ENCODE measurements around the gene ZNF280A.
"Not testable (repeated sequence)": the region's sequence is repeated elsewhere in the genome, so short reads cannot be mapped to it uniquely, and the experiment has no call there.

The ZNF280A gene

DNA sequence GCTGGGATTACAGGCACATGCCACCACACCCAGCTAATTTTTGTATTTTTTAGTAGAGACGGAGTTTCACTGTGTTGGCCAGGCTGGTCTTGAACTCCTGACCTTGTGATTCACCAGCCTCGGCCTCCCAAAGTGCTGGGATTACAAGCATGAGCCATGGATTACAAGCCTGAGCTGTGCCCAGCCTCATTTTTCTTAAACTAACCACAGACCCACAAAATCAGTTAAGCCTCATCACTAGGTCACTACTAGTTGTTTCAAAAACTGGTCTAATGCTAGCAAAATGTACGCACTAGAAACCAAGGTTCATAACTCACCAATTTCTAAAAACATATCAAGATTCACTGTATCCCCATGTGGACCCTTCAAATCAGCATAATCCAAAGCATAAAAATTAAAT lies 28.5 kb downstream of the ZNF280A start:
- not testable (repeated sequence) for H3K4me3 ChIP-seq (ENCODE audit: low read depth in 1 of 5, low read length in 5 of 5); H3K4me1 ChIP-seq (ENCODE audit: control insufficient read depth in 5 of 5, insufficient read depth in 5 of 5, low read length in 5 of 5); H3K27ac ChIP-seq (ENCODE audit: low read depth, low read length); H3K36me3 ChIP-seq (ENCODE audit: control insufficient read depth in 5 of 5, insufficient read depth in 5 of 5, low read length in 5 of 5); H3K9me3 ChIP-seq (ENCODE audit: control insufficient read depth in 5 of 5, low read length in 5 of 5); H3K9ac ChIP-seq (ENCODE audit: low read length in 5 of 5); H3K27me3 ChIP-seq (ENCODE audit: control insufficient read depth in 5 of 5, insufficient read depth in 4 of 5, low read length in 5 of 5)

DNA sequence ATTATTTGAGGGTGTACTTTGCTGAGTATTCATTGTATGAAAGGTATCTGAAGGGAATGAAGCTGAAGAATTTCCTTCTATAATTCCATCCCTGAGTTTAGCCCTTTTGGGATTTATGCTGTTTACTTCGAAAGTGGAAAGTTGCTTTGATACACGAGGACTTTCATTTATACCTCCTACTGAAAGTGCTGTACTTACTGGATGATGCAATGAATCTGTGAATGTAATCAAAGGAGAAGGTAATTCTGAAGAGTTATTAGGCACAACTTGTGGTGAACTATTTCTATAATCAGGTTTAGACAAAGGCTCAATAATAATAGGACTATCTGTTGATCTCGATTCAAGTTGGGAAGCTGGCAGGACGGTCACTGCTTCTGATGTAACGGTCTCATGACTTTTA lies 31.3 kb downstream of the ZNF280A start:
- Histone ChIP-seq H3K9ac (ENCODE audit: low read length in 5 of 5) (no peak overlapping the region), H3K36me3 (ENCODE audit: control insufficient read depth in 5 of 5, insufficient read depth in 5 of 5, low read length in 5 of 5) (peaks cover 0 to 8% (median 0%) of the 10 kb centered on the region in 5 donors), H3K27me3 (ENCODE audit: control insufficient read depth in 5 of 5, insufficient read depth in 4 of 5, low read length in 5 of 5) (no peaks in the 10 kb centered on the region), H3K27ac (ENCODE audit: low read depth, low read length) (no peak overlapping the region), H3K4me1 (ENCODE audit: control insufficient read depth in 5 of 5, insufficient read depth in 5 of 5, low read length in 5 of 5) (no peaks in the 10 kb centered on the region), H3K4me3 (ENCODE audit: low read depth in 1 of 5, low read length in 5 of 5) (no peak overlapping the region), H3K9me3 (ENCODE audit: control insufficient read depth in 5 of 5, low read length in 5 of 5) (no peaks in the 10 kb centered on the region)

DNA sequence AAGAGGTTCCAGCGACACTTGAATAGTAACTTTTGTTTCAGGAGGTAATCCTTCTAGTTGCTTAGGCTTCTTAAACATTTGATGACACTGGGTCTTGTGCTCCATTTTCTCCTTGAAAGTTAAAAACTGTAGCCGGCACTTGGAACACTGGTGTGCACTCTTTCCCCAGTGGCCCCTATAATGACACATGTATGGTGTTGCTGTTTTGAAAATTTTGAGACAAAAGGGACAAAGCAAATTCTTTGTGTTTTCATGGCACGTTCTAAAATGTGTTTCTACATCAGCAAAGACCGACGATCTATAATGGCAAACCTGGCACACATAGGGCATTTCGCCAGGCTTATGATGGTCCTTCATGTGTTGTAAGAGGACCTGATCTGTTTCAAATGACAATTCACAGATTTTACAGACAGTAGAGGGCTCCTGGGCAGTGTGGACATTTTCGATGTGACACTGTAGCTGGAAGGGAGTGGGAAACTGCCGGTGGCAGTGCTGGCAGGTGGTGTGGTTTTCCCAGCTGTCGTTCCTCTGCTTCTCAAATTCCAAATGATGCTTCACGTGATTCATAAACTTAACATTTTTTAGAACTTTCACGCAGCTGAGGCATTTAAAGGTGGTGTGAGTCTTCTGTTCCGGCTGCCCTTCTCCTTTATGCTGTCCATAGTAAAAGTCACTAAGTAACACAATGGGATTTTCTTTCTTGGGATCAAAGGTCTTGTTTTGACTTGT lies 32.0 kb downstream of the ZNF280A start:
- H3K36me3 ChIP-seq (ENCODE audit: control insufficient read depth in 5 of 5, insufficient read depth in 5 of 5, low read length in 5 of 5): peaks cover 0 to 8% (median 0%) of the 10 kb centered on the region in 5 donors
- no peaks in the 10 kb centered on the region for H3K9me3 ChIP-seq (ENCODE audit: control insufficient read depth in 5 of 5, low read length in 5 of 5)
- H3K9ac ChIP-seq (ENCODE audit: low read length in 5 of 5): no peak overlapping the region
- H3K4me3 ChIP-seq (ENCODE audit: low read depth in 1 of 5, low read length in 5 of 5): no peak overlapping the region
- no peak overlapping the region for H3K27ac ChIP-seq (ENCODE audit: low read depth, low read length)
- no peaks in the 10 kb centered on the region for H3K4me1 ChIP-seq (ENCODE audit: control insufficient read depth in 5 of 5, insufficient read depth in 5 of 5, low read length in 5 of 5)
- H3K27me3 ChIP-seq (ENCODE audit: control insufficient read depth in 5 of 5, insufficient read depth in 4 of 5, low read length in 5 of 5): no peaks in the 10 kb centered on the region

DNA sequence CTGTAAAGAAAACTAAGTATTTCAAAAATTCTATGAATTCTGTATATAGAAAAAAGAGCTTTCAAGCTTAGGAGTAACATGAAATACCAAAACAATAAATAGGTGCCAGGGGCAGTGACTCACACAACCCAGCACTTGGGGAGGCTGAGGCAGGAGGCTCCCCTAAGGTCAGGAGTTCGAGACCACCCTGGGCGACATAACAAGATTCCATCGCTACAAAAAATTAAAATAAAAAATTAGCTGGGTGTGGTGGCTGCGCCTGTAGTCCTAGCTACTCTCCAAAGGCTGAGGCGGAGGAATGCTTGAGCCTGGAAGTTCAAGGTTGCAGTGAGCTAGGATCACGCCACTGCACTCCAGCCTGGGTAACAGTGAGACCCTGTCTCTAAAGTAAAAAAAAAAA lies 33.0 kb downstream of the ZNF280A start:
- Histone ChIP-seq H3K9ac (ENCODE audit: low read length in 5 of 5) (no peak overlapping the region), H3K27ac (ENCODE audit: low read depth, low read length) (no peak overlapping the region), H3K4me1 (ENCODE audit: control insufficient read depth in 5 of 5, insufficient read depth in 5 of 5, low read length in 5 of 5) (no peaks in the 10 kb centered on the region)

DNA sequence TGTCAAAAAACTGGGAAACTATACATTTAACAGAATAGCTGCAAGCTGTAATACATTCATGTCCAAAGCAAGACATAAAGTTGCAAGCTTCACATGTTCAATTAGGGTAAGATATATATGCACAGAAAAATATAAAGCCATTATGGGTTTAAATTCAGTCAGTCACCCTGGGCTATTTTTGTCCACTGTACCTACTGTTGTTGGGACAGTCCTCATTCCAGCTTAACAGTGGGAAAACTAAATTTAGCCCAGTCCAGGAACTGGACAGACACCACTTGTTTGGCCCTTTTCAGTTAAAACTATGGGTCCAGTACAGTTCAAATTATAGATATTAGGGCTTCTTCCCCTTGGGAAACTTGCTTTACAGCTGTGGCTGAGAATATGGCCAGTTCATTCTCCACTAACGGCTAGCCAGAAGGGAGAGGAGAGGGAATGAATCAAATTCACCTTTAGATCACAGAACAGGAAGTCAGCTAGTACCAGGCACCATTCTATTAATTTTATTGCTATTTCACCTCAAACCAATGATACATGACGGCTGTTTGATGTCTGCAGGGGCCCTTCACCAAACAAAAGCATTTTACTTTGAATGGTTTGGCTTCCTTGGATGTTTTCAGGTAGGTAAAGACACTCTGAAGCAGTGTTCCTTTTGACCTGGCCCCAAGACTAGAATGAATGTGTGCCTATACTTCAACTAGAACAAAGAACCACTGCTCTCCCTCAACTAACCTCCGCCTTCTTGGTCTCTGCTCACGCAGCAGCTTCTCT lies 33.8 kb downstream of the ZNF280A start:
- Histone ChIP-seq H3K27me3 (ENCODE audit: control insufficient read depth in 5 of 5, insufficient read depth in 4 of 5, low read length in 5 of 5) (no peaks in the 10 kb centered on the region), H3K4me1 (ENCODE audit: control insufficient read depth in 5 of 5, insufficient read depth in 5 of 5, low read length in 5 of 5) (no peaks in the 10 kb centered on the region), H3K36me3 (ENCODE audit: control insufficient read depth in 5 of 5, insufficient read depth in 5 of 5, low read length in 5 of 5) (peaks cover 0 to 8% (median 0%) of the 10 kb centered on the region in 5 donors), H3K9me3 (ENCODE audit: control insufficient read depth in 5 of 5, low read length in 5 of 5) (no peaks in the 10 kb centered on the region), H3K27ac (ENCODE audit: low read depth, low read length) (no peak overlapping the region), H3K4me3 (ENCODE audit: low read depth in 1 of 5, low read length in 5 of 5) (no peak overlapping the region), H3K9ac (ENCODE audit: low read length in 5 of 5) (no peak overlapping the region)

More for the DNA sequence above, 33.0 kb downstream of the ZNF280A start:
- Histone ChIP-seq H3K27me3 (ENCODE audit: control insufficient read depth in 5 of 5, insufficient read depth in 4 of 5, low read length in 5 of 5) (no peaks in the 10 kb centered on the region), H3K4me3 (ENCODE audit: low read depth in 1 of 5, low read length in 5 of 5) (no peak overlapping the region), H3K36me3 (ENCODE audit: control insufficient read depth in 5 of 5, insufficient read depth in 5 of 5, low read length in 5 of 5) (peaks cover 0 to 8% (median 0%) of the 10 kb centered on the region in 5 donors), H3K9me3 (ENCODE audit: control insufficient read depth in 5 of 5, low read length in 5 of 5) (no peaks in the 10 kb centered on the region)

DNA sequence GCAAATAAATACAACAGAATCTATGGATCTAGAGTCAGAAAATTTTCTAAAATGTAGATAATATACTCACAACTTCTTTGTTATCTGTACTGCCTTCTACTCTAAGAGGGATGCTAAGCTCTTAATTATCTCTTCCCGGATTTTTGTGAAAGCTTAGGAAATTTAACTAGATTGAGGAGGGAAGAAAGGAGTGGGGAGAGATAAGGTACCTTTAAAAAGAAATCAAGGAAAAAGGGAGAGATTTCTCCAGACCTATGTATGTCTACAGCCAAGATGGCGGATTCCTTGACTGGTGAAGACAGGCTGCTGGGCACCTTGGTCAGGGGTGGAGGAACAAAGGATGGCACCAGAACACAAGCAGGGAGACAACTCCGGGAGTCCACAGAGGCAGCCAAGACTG lies 34.5 kb downstream of the ZNF280A start:
- peaks cover 0 to 8% (median 0%) of the 10 kb centered on the region in 5 donors for H3K36me3 ChIP-seq (ENCODE audit: control insufficient read depth in 5 of 5, insufficient read depth in 5 of 5, low read length in 5 of 5)
- no peak overlapping the region for H3K9ac ChIP-seq (ENCODE audit: low read length in 5 of 5)
- H3K27ac ChIP-seq (ENCODE audit: low read depth, low read length): no peak overlapping the region
- no peak overlapping the region for H3K4me3 ChIP-seq (ENCODE audit: low read depth in 1 of 5, low read length in 5 of 5)
- H3K9me3 ChIP-seq (ENCODE audit: control insufficient read depth in 5 of 5, low read length in 5 of 5): no peaks in the 10 kb centered on the region
- H3K27me3 ChIP-seq (ENCODE audit: control insufficient read depth in 5 of 5, insufficient read depth in 4 of 5, low read length in 5 of 5): no peaks in the 10 kb centered on the region
- H3K4me1 ChIP-seq (ENCODE audit: control insufficient read depth in 5 of 5, insufficient read depth in 5 of 5, low read length in 5 of 5): no peaks in the 10 kb centered on the region

DNA sequence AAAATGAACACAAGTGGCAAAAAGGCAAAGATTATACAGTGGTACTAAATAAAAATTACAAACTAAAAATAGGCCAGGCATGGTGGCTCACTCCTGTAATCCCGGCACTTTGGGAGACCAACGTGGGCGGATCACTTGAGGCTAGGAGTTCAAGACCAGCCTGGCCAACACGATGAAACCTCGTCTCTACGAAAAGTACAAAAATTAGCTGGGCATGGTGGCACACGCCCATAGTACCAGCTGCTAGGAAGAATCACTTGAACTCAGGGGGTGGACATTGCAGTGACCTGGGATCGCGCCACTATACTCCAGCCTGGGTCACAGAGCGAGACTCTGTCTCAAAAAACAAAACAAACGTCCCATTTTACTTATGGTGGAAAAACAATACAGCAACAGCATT lies 36.0 kb downstream of the ZNF280A start:
- Histone ChIP-seq H3K27ac (ENCODE audit: low read depth, low read length) (no peak overlapping the region), H3K27me3 (ENCODE audit: control insufficient read depth in 5 of 5, insufficient read depth in 4 of 5, low read length in 5 of 5) (no peaks in the 10 kb centered on the region), H3K9me3 (ENCODE audit: control insufficient read depth in 5 of 5, low read length in 5 of 5) (no peaks in the 10 kb centered on the region), H3K9ac (ENCODE audit: low read length in 5 of 5) (no peak overlapping the region), H3K4me1 (ENCODE audit: control insufficient read depth in 5 of 5, insufficient read depth in 5 of 5, low read length in 5 of 5) (no peaks in the 10 kb centered on the region), H3K4me3 (ENCODE audit: low read depth in 1 of 5, low read length in 5 of 5) (no peak overlapping the region), H3K36me3 (ENCODE audit: control insufficient read depth in 5 of 5, insufficient read depth in 5 of 5, low read length in 5 of 5) (peaks cover 0 to 5% (median 0%) of the 10 kb centered on the region in 5 donors)

DNA sequence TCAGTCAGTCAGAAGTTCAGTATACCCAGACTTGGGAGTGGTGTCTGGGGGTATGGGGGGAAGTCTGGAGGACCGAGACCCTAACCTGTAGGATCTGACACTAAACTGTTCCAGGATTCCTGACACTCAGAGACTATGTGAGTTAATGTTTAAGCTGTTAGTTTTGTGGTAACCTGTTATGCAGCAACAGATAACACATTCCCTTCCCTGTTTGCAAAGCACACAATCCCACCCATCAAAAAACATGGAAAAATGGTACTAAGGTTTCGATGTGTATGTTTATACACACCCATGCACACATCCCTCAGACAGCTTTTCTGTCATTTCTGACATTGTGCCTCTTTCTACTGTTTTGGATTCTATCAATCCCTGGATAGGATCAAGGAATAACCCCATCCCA lies 39.1 kb downstream of the ZNF280A start:
- no peak overlapping the region for H3K9ac ChIP-seq (ENCODE audit: low read length in 5 of 5)
- H3K27me3 ChIP-seq (ENCODE audit: control insufficient read depth in 5 of 5, insufficient read depth in 4 of 5, low read length in 5 of 5): no peaks in the 10 kb centered on the region
- no peaks in the 10 kb centered on the region for H3K4me1 ChIP-seq (ENCODE audit: control insufficient read depth in 5 of 5, insufficient read depth in 5 of 5, low read length in 5 of 5)

DNA sequence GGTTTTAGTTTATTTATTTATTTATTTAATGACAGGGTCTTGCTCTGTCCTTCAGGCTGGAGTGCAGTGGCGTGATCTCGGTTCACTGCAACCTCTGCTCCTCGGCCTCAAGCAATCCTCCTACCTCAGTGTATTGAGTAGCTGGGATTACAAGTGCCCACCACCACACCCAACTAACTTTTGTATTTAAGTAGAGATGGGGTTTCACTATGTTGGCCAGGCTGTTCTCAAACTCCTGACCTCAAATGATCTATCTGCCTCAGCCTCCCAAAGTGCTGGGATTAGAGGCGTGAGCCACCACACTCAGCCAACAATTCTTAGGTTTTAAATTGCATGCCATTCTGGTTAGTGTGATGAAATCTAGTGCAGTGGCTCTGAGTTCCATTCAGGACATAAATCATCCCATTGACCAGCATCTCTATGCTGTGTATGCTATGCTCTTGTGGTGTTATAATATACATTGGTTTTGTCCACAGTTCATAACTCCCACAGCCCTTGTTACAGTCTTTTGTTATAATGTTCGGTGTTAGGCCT lies 40.0 kb downstream of the ZNF280A start:
- Histone ChIP-seq H3K9me3 (ENCODE audit: control insufficient read depth in 5 of 5, low read length in 5 of 5) (no peaks in the 10 kb centered on the region), H3K9ac (ENCODE audit: low read length in 5 of 5) (no peak overlapping the region), H3K27me3 (ENCODE audit: control insufficient read depth in 5 of 5, insufficient read depth in 4 of 5, low read length in 5 of 5) (no peaks in the 10 kb centered on the region), H3K4me3 (ENCODE audit: low read depth in 1 of 5, low read length in 5 of 5) (no peak overlapping the region), H3K27ac (ENCODE audit: low read depth, low read length) (no peak overlapping the region), H3K36me3 (ENCODE audit: control insufficient read depth in 5 of 5, insufficient read depth in 5 of 5, low read length in 5 of 5) (no peaks in the 10 kb centered on the region), H3K4me1 (ENCODE audit: control insufficient read depth in 5 of 5, insufficient read depth in 5 of 5, low read length in 5 of 5) (no peaks in the 10 kb centered on the region)

More for the DNA sequence above, 39.1 kb downstream of the ZNF280A start:
- no peak overlapping the region for H3K4me3 ChIP-seq (ENCODE audit: low read depth in 1 of 5, low read length in 5 of 5)
- H3K9me3 ChIP-seq (ENCODE audit: control insufficient read depth in 5 of 5, low read length in 5 of 5): no peaks in the 10 kb centered on the region
- no peaks in the 10 kb centered on the region for H3K36me3 ChIP-seq (ENCODE audit: control insufficient read depth in 5 of 5, insufficient read depth in 5 of 5, low read length in 5 of 5)
- no peak overlapping the region for H3K27ac ChIP-seq (ENCODE audit: low read depth, low read length)

DNA sequence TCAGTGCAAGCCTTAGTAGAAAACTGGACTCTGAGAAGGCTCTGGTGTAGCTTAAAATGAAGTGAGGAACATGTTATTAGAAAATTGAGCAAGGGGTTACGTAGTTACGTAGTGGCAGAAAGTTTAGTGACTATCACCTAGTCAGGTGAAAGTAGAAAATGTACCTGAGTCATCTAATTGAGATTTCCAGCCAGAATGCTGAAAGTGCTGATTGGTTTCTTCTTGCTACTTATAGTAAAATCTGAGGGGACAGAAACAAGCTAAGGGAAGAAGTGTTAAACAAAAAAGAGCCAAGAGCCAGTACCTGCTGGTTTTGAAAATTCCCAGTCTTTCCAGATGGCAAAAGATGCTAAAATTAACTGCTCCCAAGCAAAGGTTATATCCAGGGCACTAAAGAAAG lies 41.0 kb downstream of the ZNF280A start:
- Histone ChIP-seq H3K4me1 (ENCODE audit: control insufficient read depth in 5 of 5, insufficient read depth in 5 of 5, low read length in 5 of 5) (no peaks in the 10 kb centered on the region), H3K9me3 (ENCODE audit: control insufficient read depth in 5 of 5, low read length in 5 of 5) (no peaks in the 10 kb centered on the region), H3K4me3 (ENCODE audit: low read depth in 1 of 5, low read length in 5 of 5) (no peak overlapping the region), H3K27me3 (ENCODE audit: control insufficient read depth in 5 of 5, insufficient read depth in 4 of 5, low read length in 5 of 5) (no peaks in the 10 kb centered on the region), H3K27ac (ENCODE audit: low read depth, low read length) (no peak overlapping the region), H3K9ac (ENCODE audit: low read length in 5 of 5) (no peak overlapping the region), H3K36me3 (ENCODE audit: control insufficient read depth in 5 of 5, insufficient read depth in 5 of 5, low read length in 5 of 5) (no peaks in the 10 kb centered on the region)
